Subcutaneous adipose tissue (tissue), 4 donors: ENCODE data around the gene GAB1. TPM values are rescaled to one million over a fixed set of nuclear protein-coding genes. Genes with fewer than 3 reads are reported as not detected.

Source experiments
- CTCF ChIP-seq: fragments of 450-650 bp; IDR thresholded peaks from one replicate; pipeline ENCODE4 v1.5.1; 2016; ENCODE audit warnings: low read depth, mild to moderate bottlenecking, control low read depth, antibody characterized with exemption, moderate library complexity
- total RNA-seq, 4 donors: library from RNA; depleted of rRNA; stranded (reverse); fragments of >200 nt; gene quantifications; one replicate each; pipeline ENCODE4 v1.1.0, GENCODE V29; 2016

GAB1 gene
- total RNA-seq, 4 donors from 2014 or later, result 21.8 to 41.3 (median 31.7) TPM

DNA sequence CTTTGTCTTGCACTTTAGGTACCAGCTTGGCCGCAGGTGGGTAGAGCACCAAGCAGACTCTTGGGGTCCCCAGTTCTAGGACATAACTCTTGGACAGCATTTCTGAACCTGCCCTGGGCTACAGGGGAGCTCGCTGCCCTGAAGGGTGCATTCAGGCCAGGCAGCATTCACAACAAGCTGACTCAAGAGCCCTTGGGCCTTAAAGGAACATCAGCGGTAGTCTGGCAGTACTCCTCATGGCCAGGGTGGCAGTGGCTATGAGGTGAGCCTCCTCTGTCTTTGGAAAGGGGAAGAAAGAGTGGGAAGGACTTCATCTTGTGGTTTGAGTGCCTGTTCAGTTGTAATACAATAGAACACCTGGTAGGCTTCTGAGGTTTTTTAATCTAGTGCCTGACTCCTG lies 152.0 kb downstream of the GAB1 start:
- no peak for TF ChIP-seq CTCF

- TF ChIP-seq CTCF, result no peak
Measured at GRCh38 chr4:143489106-143489505, 152.4 kb downstream of the GAB1 start.

- no peak for TF ChIP-seq CTCF
Measured at GRCh38 chr4:143498021-143498420, 161.3 kb downstream of the GAB1 start.

DNA sequence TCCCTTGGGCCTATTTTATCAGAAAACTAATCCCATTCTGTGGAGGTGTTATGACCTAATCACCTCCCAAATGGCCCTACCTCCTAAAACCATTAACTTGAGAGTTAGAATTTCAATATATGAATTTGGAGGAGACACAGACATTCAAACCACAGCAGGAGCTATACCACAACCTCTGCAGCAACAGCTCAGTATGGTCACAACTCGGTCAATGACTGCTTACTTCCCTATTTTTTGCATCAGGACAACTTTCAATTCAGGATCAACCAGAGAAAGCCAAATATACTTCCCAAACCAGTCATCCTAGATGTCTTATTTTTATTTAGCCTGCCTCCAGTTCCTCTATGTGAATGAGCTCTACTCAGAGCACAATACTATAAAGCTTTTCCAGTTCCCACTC lies 165.6 kb downstream of the GAB1 start:
- no peak for TF ChIP-seq CTCF

GRCh38 chr4:143506031-143506430 lies 169.4 kb downstream of the GAB1 start:
- no peak for TF ChIP-seq CTCF

DNA sequence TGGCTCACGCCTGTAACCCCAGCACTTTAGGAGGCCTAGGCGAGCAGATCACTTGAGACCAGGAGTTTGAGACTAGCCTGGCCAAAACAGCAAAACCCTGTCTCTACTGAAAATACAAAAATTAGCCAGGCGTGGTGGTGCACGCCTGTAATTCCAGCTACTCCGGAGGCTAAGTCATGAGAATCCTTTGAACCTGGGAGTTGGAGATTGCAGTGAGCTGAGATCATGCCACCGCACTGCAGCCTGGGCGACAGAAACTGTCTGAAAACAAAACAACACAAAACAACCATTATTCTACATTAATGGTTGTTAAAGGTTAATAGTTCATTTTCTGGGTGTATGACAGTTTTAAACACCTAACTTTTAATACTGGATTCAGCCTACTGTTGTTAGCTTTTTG lies 175.2 kb downstream of the GAB1 start:
- no peak for TF ChIP-seq CTCF

DNA sequence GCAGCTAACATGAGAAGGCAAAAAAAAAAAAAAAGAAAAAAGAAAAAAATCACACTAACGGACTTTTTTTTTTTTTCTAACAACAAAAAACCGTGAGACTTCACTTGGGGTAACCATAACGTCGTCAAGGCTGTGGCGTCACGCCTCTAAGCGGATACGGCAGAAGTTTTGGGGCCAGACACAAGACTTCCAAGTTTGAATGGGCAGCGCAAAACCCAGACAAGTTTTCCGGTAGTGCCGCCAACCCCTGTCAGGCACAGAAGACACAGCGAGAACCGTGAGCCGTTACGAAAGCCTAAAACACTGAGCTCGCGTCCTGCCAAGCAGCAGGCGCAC lies 176.3 kb downstream of the GAB1 start:
- TF ChIP-seq CTCF, result no peak
